Measurements from ENCODE around the gene CAST. TPM values are rescaled to one million over a fixed set of nuclear protein-coding genes. Genes with fewer than 3 reads are reported as not detected.

The CAST gene
- total RNA-seq, 1 donor from 2014 or later, result 174 TPM

- no peaks in the 10 kb centered on the region for H3K27me3 ChIP-seq (ENCODE audit: control insufficient read depth, insufficient read depth, low read length)
- DNase-seq (ENCODE audit: low read depth), result no peak
- H3K36me3 ChIP-seq (ENCODE audit: control insufficient read depth, insufficient read depth, low read length), result no peaks in the 10 kb centered on the region
- no peak overlapping the region for H3K4me3 ChIP-seq (ENCODE audit: low read depth, low read length)
- TF ChIP-seq CTCF (IDR thresholded peaks at IDR 0.05; ENCODE audit: insufficient read depth, low read length, poor library complexity, severe bottlenecking), result no peak
These were observed 3.0 kb upstream of the CAST start for GRCh38 chr5:96659170-96659569.

GRCh38 chr5:96660971-96661854 is 963 bp upstream of the CAST start:
- Histone ChIP-seq H3K27me3 (ENCODE audit: control insufficient read depth, insufficient read depth, low read length) (no peaks in the 10 kb centered on the region), H3K36me3 (ENCODE audit: control insufficient read depth, insufficient read depth, low read length) (no peaks in the 10 kb centered on the region), H3K4me3 (ENCODE audit: low read depth, low read length) (peak overlapping the region; percentile 93)
- DNase-seq (ENCODE audit: low read depth), result no peak
- TF ChIP-seq CTCF (IDR thresholded peaks at IDR 0.05; ENCODE audit: insufficient read depth, low read length, poor library complexity, severe bottlenecking), result no peak

GRCh38 chr5:96662725-96663518 is 746 bp downstream of the CAST start:
- Histone ChIP-seq H3K4me3 (ENCODE audit: low read depth, low read length) (peak overlapping the region; percentile 93), H3K36me3 (ENCODE audit: control insufficient read depth, insufficient read depth, low read length) (no peaks in the 10 kb centered on the region), H3K27me3 (ENCODE audit: control insufficient read depth, insufficient read depth, low read length) (no peaks in the 10 kb centered on the region)
- DNase-seq (ENCODE audit: low read depth), result no peak
- no peak for TF ChIP-seq CTCF (IDR thresholded peaks at IDR 0.05; ENCODE audit: insufficient read depth, low read length, poor library complexity, severe bottlenecking)

GRCh38 chr5:96663608-96664007 is 1.4 kb downstream of the CAST start:
- DNase-seq (ENCODE audit: low read depth), result no peak
- no peaks in the 10 kb centered on the region for H3K27me3 ChIP-seq (ENCODE audit: control insufficient read depth, insufficient read depth, low read length)
- H3K36me3 ChIP-seq (ENCODE audit: control insufficient read depth, insufficient read depth, low read length), result no peaks in the 10 kb centered on the region
- no peak for TF ChIP-seq CTCF (IDR thresholded peaks at IDR 0.05; ENCODE audit: insufficient read depth, low read length, poor library complexity, severe bottlenecking)
- peak overlapping the region; percentile 93 for H3K4me3 ChIP-seq (ENCODE audit: low read depth, low read length)

GRCh38 chr5:96664669-96665068 is 2.5 kb downstream of the CAST start:
- no peaks in the 10 kb centered on the region for H3K36me3 ChIP-seq (ENCODE audit: control insufficient read depth, insufficient read depth, low read length)
- H3K4me3 ChIP-seq (ENCODE audit: low read depth, low read length), result no peak overlapping the region
- no peak for TF ChIP-seq CTCF (IDR thresholded peaks at IDR 0.05; ENCODE audit: insufficient read depth, low read length, poor library complexity, severe bottlenecking)
- no peak for DNase-seq (ENCODE audit: low read depth)
- no peaks in the 10 kb centered on the region for H3K27me3 ChIP-seq (ENCODE audit: control insufficient read depth, insufficient read depth, low read length)
